ENCODE measurements around the gene FOXRED2.
"Not testable (repeated sequence)": the region's sequence is repeated elsewhere in the genome, so short reads cannot be mapped to it uniquely, and the experiment has no call there.

Gene FOXRED2

GRCh38 chr22:36470162-36470993 lies 36.5 kb downstream of the FOXRED2 start:
- peak; percentile 57 to 76 for DNase-seq (ENCODE audit: low read depth in 2 of 2)

- DNase-seq (ENCODE audit: low read depth in 2 of 2), result no peak
These were observed 37.6 kb downstream of the FOXRED2 start for GRCh38 chr22:36469094-36469710.

- no peak for DNase-seq (ENCODE audit: low read depth in 2 of 2)
These were observed 38.9 kb downstream of the FOXRED2 start for GRCh38 chr22:36467946-36468345.

GRCh38 chr22:36467042-36467810 lies 39.6 kb downstream of the FOXRED2 start:
- no peak for DNase-seq (ENCODE audit: low read depth in 2 of 2)

- no peak for DNase-seq (ENCODE audit: low read depth in 2 of 2)
These were observed 40.6 kb downstream of the FOXRED2 start for GRCh38 chr22:36466258-36466657.

GRCh38 chr22:36465232-36466021 lies 41.4 kb downstream of the FOXRED2 start:
- no peak for DNase-seq (ENCODE audit: low read depth in 2 of 2)

GRCh38 chr22:36464715-36465231 lies 42.1 kb downstream of the FOXRED2 start:
- no peak for DNase-seq (ENCODE audit: low read depth in 2 of 2)

- no peak for DNase-seq (ENCODE audit: low read depth in 2 of 2)
These were observed 43.1 kb downstream of the FOXRED2 start for GRCh38 chr22:36463783-36464184.

- no peak for DNase-seq (ENCODE audit: low read depth in 2 of 2)
These were observed 44.9 kb downstream of the FOXRED2 start for GRCh38 chr22:36461665-36462649.

GRCh38 chr22:36460202-36460601 lies 46.6 kb downstream of the FOXRED2 start:
- DNase-seq (ENCODE audit: low read depth in 2 of 2), result no peak

GRCh38 chr22:36457688-36458450 lies 49.0 kb downstream of the FOXRED2 start:
- no peak for DNase-seq (ENCODE audit: low read depth in 2 of 2)

GRCh38 chr22:36456464-36456845 lies 50.4 kb downstream of the FOXRED2 start:
- no peak for DNase-seq (ENCODE audit: low read depth in 2 of 2)

- DNase-seq (ENCODE audit: low read depth in 2 of 2), result no peak
These were observed 51.0 kb downstream of the FOXRED2 start for GRCh38 chr22:36455571-36456463.

GRCh38 chr22:36454916-36455570 lies 51.8 kb downstream of the FOXRED2 start:
- peak; percentile 87 to 93 for DNase-seq (ENCODE audit: low read depth in 2 of 2)

- no peak for DNase-seq (ENCODE audit: low read depth in 2 of 2)
These were observed 52.9 kb downstream of the FOXRED2 start for GRCh38 chr22:36453855-36454378.

- not testable (repeated sequence) for DNase-seq (ENCODE audit: low read depth in 2 of 2)
These were observed 53.7 kb downstream of the FOXRED2 start for GRCh38 chr22:36452978-36453607.

Measured in stimulated activated CD8-positive, alpha-beta memory T cell treated with anti-CD3 and anti-CD28 coated beads, Interleukin-15, amount 100 ng/mL, for 4 hours (primary cell).